ENCODE results near the gene ACOT7.
A peak's percentile ranks its signal among the peaks of the same experiment; 100 is the strongest.

Gene ACOT7

GRCh38 chr1:6424000-6424565, 30.5 kb upstream of the ACOT7 start:
- no peak for DNase-seq

GRCh38 chr1:6423321-6423999, 29.9 kb upstream of the ACOT7 start:
- DNase-seq, result peak; percentile 80

DNA sequence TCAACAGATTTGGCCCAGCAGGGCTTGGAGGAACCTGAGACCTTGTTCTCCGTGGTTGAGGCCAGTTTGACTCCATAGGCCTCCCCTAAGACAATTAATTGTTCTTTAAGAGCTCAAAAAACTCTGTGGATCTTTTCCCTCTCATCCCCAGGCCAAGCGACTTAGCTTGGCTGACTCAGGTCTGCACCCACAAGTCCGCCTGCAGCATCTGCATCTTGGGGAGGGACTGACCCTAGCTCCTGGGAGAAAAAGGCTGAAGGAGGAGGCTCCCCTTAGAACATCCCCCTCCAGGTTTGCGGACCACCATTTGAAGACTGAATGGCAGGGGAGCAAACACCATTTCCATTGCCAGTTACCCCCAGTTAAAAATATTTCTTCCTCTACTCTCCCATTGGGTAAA, 27.7 kb upstream of the ACOT7 start:
- no peak for DNase-seq

DNA sequence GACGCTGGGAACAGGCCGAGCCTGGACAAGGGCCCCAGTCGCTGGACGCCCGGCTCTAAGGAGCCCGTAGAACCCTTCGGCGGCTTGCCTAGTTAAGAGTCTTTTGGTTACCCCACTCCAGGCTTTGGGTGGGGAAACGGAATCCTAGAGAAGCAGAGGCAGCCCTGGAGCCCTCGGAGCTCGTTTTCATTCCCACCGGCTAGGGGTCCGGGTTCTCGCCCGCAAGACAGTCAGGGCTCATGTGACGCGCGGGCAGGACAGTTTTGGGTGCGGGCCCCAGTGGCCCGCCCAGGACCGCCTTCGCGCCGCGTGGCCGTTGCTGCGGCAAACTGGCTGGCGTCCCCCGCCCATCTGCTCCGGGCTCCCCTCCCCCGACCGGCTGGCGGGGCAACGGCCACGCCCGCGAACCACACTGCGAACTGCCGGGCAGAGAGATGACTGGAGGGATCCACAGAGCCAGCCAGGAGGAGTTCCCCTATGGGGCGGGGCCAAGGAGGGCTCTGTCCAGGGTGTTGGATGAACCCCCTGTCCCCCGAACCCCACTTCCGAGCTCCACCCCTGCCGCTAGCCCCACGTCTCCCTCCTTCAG, 27.0 kb upstream of the ACOT7 start:
- DNase-seq, result no peak

DNA sequence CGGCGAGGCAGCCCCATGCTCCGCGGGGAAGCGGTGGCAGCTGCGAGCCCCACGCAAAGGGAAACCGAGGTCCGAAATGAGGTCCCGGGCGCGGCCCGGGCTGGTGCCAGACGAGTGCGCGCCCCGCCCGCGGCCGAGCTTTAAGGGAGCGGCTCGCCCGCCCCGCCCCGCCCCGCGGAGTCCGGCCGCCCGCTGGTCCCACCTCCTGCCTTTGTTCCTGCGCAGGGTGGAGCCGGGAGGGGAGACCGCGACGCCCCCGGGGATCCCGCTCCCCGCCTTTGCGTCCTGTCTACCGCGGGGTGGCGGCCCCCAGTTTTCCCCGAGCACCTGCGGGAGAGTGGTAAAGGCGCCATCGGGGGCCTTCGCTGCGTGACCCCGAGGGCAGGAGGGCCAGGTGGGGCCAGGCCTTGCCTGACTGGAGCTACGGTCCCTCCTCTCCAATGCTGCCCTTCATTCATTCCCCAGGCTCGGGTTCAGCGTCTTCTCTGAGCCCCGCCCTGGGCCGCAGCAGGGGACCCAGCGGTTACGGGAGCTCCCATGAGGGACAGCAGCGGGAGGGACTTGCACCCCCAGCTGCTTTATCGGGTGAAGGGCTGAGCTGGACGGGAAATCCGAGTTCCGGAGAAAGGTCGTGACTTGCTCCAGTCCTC, 26.4 kb upstream of the ACOT7 start, which contains the start of gene HES2:
TSS of gene HES2 (minus strand) at position 116 of the 650 bp plus-strand sequence. CDS start at position 17, 99 bp downstream.
- DNase-seq, result no peak

DNA sequence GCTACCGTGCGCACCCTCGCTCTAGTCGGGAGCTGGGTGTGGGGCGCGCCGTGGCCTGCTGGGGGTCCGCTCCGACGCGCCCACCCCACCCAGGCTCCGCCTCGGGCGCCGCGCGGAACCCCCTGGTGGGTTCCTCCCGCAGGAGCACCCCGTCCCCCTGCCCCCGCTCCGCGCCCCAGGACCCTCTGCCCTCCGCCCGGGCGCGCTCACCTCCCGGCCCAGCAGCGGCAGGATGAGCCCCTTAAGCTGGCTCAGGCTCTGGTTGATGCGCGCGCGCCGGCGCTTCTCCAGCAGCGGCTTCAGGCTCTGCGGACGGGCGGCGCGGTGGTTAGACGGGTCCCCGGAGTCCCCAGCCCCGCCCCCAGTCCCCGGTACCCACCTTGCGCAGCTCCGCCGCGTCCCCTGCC, 25.8 kb upstream of the ACOT7 start:
- no peak for DNase-seq

- no peak for DNase-seq
These were observed 25.3 kb upstream of the ACOT7 start for GRCh38 chr1:6418668-6419396.

GRCh38 chr1:6417961-6418667, 24.5 kb upstream of the ACOT7 start:
- no peak for DNase-seq

- no peak for DNase-seq
These were observed 23.3 kb upstream of the ACOT7 start for GRCh38 chr1:6416906-6417305.

GRCh38 chr1:6416295-6416656, 22.7 kb upstream of the ACOT7 start:
- no peak for DNase-seq

DNA sequence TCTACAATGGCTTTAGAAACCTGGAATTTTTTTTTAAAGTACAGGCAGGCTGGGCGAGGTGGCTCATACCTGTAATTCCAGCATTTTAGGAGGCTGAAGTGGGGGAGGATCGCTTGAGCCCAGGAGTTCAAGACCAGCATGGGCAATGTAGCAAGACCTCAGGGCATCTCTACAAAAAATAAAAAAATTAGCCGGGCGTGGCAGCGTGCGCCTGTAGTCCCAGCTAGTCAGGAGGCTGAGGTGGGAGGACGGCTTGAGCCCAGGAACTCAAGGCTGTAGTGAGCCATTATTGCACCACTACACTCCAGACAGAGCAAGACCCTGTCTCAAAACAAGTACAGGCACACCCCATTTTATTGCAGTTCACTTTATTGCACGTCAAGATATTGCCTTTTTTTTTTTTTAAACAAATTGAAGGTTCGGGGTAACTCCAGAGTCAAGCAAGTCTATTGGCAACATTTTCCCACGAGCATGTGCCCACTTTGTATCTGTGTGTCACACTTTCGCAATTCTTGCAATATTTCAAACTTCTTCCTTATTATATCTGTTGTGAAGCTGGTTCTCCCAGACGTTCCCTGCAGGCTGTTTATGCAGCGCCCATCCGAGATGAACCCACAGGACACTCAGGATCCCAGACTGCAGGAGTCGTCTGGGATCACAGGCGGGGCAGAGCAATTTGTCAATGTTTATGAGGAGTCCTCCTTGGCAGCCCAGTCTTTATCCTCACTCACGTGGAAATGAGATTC, 21.5 kb upstream of the ACOT7 start:
- no peak for DNase-seq

GRCh38 chr1:6414443-6414844, 20.9 kb upstream of the ACOT7 start:
- DNase-seq, result no peak

DNA sequence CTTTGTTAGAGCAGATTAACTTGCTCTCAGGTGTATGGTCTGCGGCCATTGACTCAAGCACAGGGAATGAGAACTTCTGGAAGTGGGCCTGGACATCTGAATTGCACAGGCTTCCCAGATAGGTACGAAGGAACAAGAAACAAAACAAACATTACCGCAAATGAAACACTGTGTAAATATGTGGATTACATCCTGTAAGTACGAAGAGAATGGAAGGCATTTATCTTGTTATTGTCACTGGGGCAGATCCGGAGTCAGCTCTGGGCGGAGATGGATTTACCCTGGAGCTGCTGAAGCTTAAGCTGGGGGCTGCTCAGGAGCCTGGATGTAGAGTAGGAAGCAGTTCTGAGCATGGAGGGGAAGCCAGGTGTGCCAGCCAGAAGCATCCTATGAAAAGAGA, 19.3 kb upstream of the ACOT7 start:
- peak; percentile 56 for DNase-seq

DNA sequence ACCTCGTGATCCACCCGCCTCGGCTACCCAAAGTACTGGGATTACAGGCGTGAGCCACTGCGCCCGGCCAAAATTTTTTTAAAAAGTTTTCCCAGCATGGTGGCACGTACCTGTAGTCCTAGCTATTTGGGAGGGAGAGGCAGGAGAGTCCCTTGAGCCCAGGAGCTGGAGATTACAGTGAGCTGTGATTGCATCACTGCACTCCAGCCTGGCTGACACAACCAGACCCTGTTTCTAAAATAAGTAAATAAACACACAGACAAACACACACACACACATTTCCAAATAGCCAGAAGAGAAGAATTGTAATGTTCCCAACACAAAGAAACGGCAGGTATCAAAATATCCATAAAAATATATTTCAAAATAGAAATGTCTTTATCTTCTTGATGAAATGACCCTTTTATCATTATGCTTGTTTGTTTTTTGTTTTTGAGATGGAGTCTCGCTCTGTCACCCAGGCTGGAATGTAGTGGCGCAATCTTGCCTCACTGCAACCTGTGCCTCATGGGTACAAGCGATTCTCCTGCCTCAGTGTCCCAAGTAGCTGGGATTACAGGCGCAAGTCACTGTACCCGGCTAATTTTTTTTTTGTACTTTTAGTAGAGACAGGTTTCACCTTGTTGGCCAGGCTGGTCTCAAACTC, 16.8 kb upstream of the ACOT7 start:
- no peak for DNase-seq

GRCh38 chr1:6409733-6410132, 16.2 kb upstream of the ACOT7 start:
- no peak for DNase-seq

DNA sequence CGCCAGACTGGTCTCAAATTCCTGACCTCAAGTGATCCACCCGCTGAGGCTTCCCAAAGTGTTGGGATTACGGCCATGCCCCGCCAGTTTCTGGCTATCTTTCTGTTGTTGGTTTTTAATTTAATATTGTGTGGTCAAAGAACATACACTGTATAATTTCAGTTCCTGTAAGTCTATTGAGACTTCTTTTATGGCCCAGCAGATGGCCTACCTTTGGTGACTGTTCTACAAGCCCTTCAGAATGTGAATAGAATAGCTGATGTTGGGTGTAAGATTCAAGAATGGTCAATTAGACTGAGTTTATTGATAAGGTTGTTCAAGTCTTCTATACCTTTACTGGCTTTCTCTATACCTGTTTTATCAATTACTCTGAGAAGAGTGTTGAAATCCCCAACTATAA, 15.5 kb upstream of the ACOT7 start:
- no peak for DNase-seq

DNA sequence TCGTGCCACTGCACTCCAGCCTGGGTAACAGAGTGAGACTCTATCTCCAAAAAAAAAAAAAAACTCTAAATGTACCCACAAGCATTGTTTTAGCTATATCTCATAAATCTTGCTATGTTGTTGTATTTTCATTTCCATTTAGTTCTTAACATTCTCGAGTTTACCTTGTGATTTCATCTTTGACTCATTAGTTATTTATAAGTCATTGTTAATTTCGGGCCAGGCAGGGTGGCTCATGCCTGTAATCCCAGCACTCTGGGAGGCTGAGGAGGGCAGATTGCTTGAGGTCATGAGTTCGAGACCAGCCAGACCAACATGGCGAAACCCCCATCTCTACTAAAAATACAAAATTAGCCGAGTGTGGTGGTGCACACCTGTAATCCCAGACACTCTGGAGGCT, 14.5 kb upstream of the ACOT7 start:
- DNase-seq, result no peak

DNA sequence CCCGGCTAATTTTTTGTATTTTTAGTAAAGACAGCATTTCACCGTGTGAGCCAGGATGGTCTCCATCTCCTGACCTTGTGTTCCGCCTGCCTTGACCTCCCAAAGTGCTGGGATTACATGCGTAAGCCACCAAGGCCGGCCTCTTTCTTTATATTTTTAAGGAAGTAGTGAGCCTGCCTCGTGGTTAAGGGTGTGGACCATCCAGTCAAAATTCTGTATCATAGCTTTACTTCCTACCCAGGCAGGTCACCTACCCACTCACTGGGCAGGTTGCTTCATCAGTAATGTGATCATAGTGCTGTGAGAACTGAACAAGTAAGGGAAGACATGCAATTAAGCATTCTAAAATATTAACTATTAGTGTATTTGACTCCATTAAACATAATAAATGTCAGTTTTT, 8.1 kb upstream of the ACOT7 start:
- DNase-seq, result no peak

- DNase-seq, result no peak
These were observed 5.7 kb upstream of the ACOT7 start for GRCh38 chr1:6399294-6399693.

DNA sequence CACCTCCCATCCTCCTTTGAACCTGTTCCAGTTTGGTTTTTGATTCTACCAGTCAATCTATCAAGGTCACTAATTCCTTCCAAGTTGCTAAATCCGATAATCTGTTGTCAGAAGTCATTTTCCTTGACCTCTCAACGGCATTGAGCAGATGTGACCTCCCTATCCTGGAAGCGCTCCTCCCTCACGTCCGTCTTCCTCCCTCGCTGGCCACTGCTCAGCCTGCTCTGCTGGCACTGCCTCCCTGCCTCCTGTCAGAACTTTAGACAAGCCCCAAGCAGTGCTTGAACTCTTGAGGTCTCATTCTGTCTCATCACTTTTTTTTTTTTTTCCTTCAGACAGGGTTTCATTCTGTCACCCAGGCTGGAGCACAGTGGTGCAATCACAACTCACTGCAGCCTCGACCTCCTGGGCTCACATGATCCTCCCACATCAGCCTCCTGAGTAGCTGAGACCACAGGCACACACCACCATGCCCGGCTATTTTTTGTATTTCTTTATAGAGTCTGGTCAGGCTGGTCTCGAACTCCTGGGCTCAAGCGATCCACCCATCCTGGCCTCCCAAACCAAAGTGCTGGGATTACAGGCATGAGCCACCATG, 4.4 kb upstream of the ACOT7 start:
- DNase-seq, result no peak

DNA sequence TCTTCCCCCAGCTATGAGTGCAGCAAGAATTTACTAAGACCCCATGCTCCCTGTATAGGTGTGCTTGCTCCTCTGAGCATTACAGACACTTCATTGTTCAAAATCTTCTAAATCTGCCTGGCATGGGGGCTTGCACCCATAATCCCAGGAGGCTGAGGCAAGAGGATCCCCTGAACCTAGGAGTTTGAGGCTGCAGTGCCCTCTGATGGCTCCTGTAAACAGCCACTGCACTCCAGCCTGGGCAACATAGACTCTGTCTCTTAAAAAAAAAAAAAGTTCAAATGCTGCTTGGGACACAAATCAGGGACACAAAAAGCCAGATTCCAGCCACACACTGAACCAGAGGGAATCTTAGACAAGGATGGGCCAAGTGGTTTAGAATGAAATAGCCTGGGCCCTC, 3.4 kb upstream of the ACOT7 start:
- no peak for DNase-seq
